SU-DHL-6 (cell line): ENCODE data around the gene COG7.
A peak's percentile ranks its signal among the peaks of the same experiment; 100 is the strongest.

Experiments used
- H2AFZ ChIP-seq: fragments of 200-600 bp; sonication (generic); 2 replicates; pipeline ENCODE4 v1.6.1; 2014; ENCODE audit warnings: low read depth, mild to moderate bottlenecking, moderate library complexity, mixed read lengths, antibody characterized with exemption, low read length; ENCODE audit not compliant: severe bottlenecking
- H3F3A ChIP-seq: fragments of 200-600 bp; shearing (Covaris generic); 2 replicates; pipeline ENCODE4 v1.6.0; 2016; ENCODE audit warnings: antibody characterized with exemption, mild to moderate bottlenecking; ENCODE audit not compliant: insufficient read depth
- H3K27ac ChIP-seq: fragments of 200-600 bp; sonication (generic); 2 replicates; pipeline ENCODE4 v1.5.1; 2016; ENCODE audit warnings: low read depth, mild to moderate bottlenecking, low read length, moderate library complexity, mixed read lengths
- H3K27me3 ChIP-seq: fragments of 200-600 bp; sonication (generic), shearing (Covaris generic); 2 replicates; pipeline ENCODE4 v1.6.0; 2014; ENCODE audit warnings: mild to moderate bottlenecking, low read length
- H3K36me3 ChIP-seq: fragments of 200-600 bp; sonication (generic); 2 replicates; pipeline ENCODE4 v1.6.1; 2014; ENCODE audit warnings: mild to moderate bottlenecking, low read length, mixed read lengths
- H3K4me2 ChIP-seq: fragments of 300-600, 200-600 bp; shearing (Covaris generic), sonication (generic); 2 replicates; pipeline ENCODE4 v1.6.0; 2014; ENCODE audit warnings: low read length, low read depth, mild to moderate bottlenecking; ENCODE audit not compliant: poor library complexity, severe bottlenecking
- H3K4me3 ChIP-seq: fragments of 200-600 bp; sonication (generic); 2 replicates; pipeline ENCODE4 v1.5.1; 2014; ENCODE audit warnings: antibody characterized with exemption, low read length, mild to moderate bottlenecking, mixed read lengths; ENCODE audit not compliant: insufficient read depth, poor library complexity, severe bottlenecking
- H3K79me2 ChIP-seq: fragments of 200-600 bp; sonication (generic); 2 replicates; pipeline ENCODE4 v1.6.1; 2014; ENCODE audit warnings: mild to moderate bottlenecking, low read length, moderate library complexity; ENCODE audit not compliant: insufficient read depth
- H3K9ac ChIP-seq: fragments of 200-600 bp; sonication (generic); 2 replicates; pipeline ENCODE4 v1.7.0; 2014; ENCODE audit warnings: mild to moderate bottlenecking, low read length
- H3K9me2 ChIP-seq: fragments of 200-600 bp; sonication (generic); replicated peaks from 2 replicates; pipeline ENCODE4 v1.6.1; 2014; ENCODE audit warnings: low read length; ENCODE audit not compliant: insufficient read depth
- H3K9me3 ChIP-seq: fragments of 200-600 bp; sonication (generic); 2 replicates; pipeline ENCODE4 v1.6.1; 2014; ENCODE audit warnings: low read length, mixed read lengths; ENCODE audit not compliant: insufficient read depth
- H4K20me1 ChIP-seq: fragments of 200-600 bp; sonication (generic); 2 replicates; pipeline ENCODE4 v1.6.1; 2014; ENCODE audit warnings: low read depth, mild to moderate bottlenecking, antibody characterized with exemption, low read length, moderate library complexity, mixed read lengths
- CTCF ChIP-seq: fragments of 200-600 bp; sonication (generic); IDR thresholded peaks from one replicate; pipeline ENCODE4 v1.5.1; 2017; ENCODE audit warnings: antibody characterized with exemption, mild to moderate bottlenecking, low read length, moderate library complexity; ENCODE audit not compliant: insufficient read depth, poor library complexity, severe bottlenecking
- EZH2phosphoT487 ChIP-seq: fragments of 200-600 bp; sonication (generic), shearing (Covaris generic); conservative IDR thresholded peaks from 2 replicates; pipeline ENCODE4 v1.6.1; 2018; ENCODE audit warnings: mild to moderate bottlenecking, antibody characterized with exemption, low read length, moderate library complexity, mixed read lengths

Gene COG7

GRCh38 chr16:23436951-23437350 is 16.0 kb downstream of the COG7 start:
- H3K9ac ChIP-seq: no peak overlapping the region
- H3K4me2 ChIP-seq: no peak overlapping the region
- no peak overlapping the region for H3K4me3 ChIP-seq
- H3K27ac ChIP-seq: no peak overlapping the region
- no peaks in the 10 kb centered on the region for H4K20me1 ChIP-seq
- H3K9me3 ChIP-seq: no peaks in the 10 kb centered on the region
- no peaks in the 10 kb centered on the region for H3K27me3 ChIP-seq
- no peaks in the 10 kb centered on the region; the same call in 1 of the 2 replicates for H3F3A ChIP-seq
- H3K9me2 ChIP-seq: no peaks in the 10 kb centered on the region
- H3K79me2 ChIP-seq: no peaks in the 10 kb centered on the region
- no peak overlapping the region for H2AFZ ChIP-seq
- no peaks in the 10 kb centered on the region for H3K36me3 ChIP-seq
- no peak for TF ChIP-seq EZH2phosphoT487
- TF ChIP-seq CTCF: no peak

- no peak overlapping the region for H2AFZ ChIP-seq
- no peaks in the 10 kb centered on the region for H4K20me1 ChIP-seq
- H3K79me2 ChIP-seq: no peaks in the 10 kb centered on the region
- H3K36me3 ChIP-seq: no peaks in the 10 kb centered on the region
- H3F3A ChIP-seq: no peaks in the 10 kb centered on the region
- no peaks in the 10 kb centered on the region for H3K9me3 ChIP-seq
- TF ChIP-seq CTCF (peak; percentile 97), EZH2phosphoT487 (no peak)
- H3K4me2 ChIP-seq: no peak overlapping the region
- no peak overlapping the region for H3K4me3 ChIP-seq
- no peaks in the 10 kb centered on the region for H3K9me2 ChIP-seq
- no peak overlapping the region for H3K9ac ChIP-seq
- no peaks in the 10 kb centered on the region for H3K27me3 ChIP-seq
- H3K27ac ChIP-seq: no peak overlapping the region
Observed at GRCh38 chr16:23435500-23435899, 17.5 kb downstream of the COG7 start.

GRCh38 chr16:23434380-23434779 is 18.6 kb downstream of the COG7 start:
- no peaks in the 10 kb centered on the region for H3K9me3 ChIP-seq
- H3F3A ChIP-seq: no peaks in the 10 kb centered on the region
- H3K36me3 ChIP-seq: no peaks in the 10 kb centered on the region
- no peak overlapping the region for H3K27ac ChIP-seq
- no peak overlapping the region for H3K4me3 ChIP-seq
- H2AFZ ChIP-seq: no peak overlapping the region
- no peak overlapping the region for H3K9ac ChIP-seq
- TF ChIP-seq EZH2phosphoT487 (no peak), CTCF (peak; percentile 74)
- no peaks in the 10 kb centered on the region for H3K27me3 ChIP-seq
- no peaks in the 10 kb centered on the region for H4K20me1 ChIP-seq
- H3K9me2 ChIP-seq: no peaks in the 10 kb centered on the region
- H3K4me2 ChIP-seq: no peak overlapping the region
- H3K79me2 ChIP-seq: no peaks in the 10 kb centered on the region
